Measurements from ENCODE around the gene TPP2.

Gene TPP2

GRCh38 chr13:102596147-102597028 lies at the start of gene TPP2:
TPP2 (plus strand) TSS chr13:102596986; CDS start chr13:102597039, 53 bp downstream.
- peak; percentile 94 to 99 (median 96) for DNase-seq (ENCODE audit: low read depth in 2 of 3, low spot score in 2 of 3)

- no peak for DNase-seq (ENCODE audit: low read depth in 2 of 3, low spot score in 2 of 3)
Observed at GRCh38 chr13:102548811-102549210, 48.0 kb upstream of the TPP2 start.

- DNase-seq (ENCODE audit: low read depth in 2 of 3, low spot score in 2 of 3): no peak
Observed at GRCh38 chr13:102550507-102550906, 46.3 kb upstream of the TPP2 start.

GRCh38 chr13:102555914-102556553 lies 40.8 kb upstream of the TPP2 start:
- DNase-seq (ENCODE audit: low read depth in 2 of 3, low spot score in 2 of 3): no peak

- no peak for DNase-seq (ENCODE audit: low read depth in 2 of 3, low spot score in 2 of 3)
Observed at GRCh38 chr13:102556806-102557205, 40.0 kb upstream of the TPP2 start.

- no peak for DNase-seq (ENCODE audit: low read depth in 2 of 3, low spot score in 2 of 3)
Observed at GRCh38 chr13:102558029-102558428, 38.8 kb upstream of the TPP2 start.

GRCh38 chr13:102561933-102562332 lies 34.9 kb upstream of the TPP2 start:
- DNase-seq (ENCODE audit: low read depth in 2 of 3, low spot score in 2 of 3): no peak

GRCh38 chr13:102563267-102563666 lies 33.5 kb upstream of the TPP2 start:
- DNase-seq (ENCODE audit: low read depth in 2 of 3, low spot score in 2 of 3): no peak

GRCh38 chr13:102564564-102564963 lies 32.2 kb upstream of the TPP2 start:
- DNase-seq (ENCODE audit: low read depth in 2 of 3, low spot score in 2 of 3): no peak

- no peak for DNase-seq (ENCODE audit: low read depth in 2 of 3, low spot score in 2 of 3)
Observed at GRCh38 chr13:102566513-102566912, 30.3 kb upstream of the TPP2 start.

GRCh38 chr13:102567857-102568256 lies 28.9 kb upstream of the TPP2 start:
- DNase-seq (ENCODE audit: low read depth in 2 of 3, low spot score in 2 of 3): no peak

GRCh38 chr13:102569488-102569887 lies 27.3 kb upstream of the TPP2 start:
- no peak for DNase-seq (ENCODE audit: low read depth in 2 of 3, low spot score in 2 of 3)

- no peak for DNase-seq (ENCODE audit: low read depth in 2 of 3, low spot score in 2 of 3)
Observed at GRCh38 chr13:102571075-102571474, 25.7 kb upstream of the TPP2 start.

- DNase-seq (ENCODE audit: low read depth in 2 of 3, low spot score in 2 of 3): no peak
Observed at GRCh38 chr13:102572323-102572722, 24.5 kb upstream of the TPP2 start.

- DNase-seq (ENCODE audit: low read depth in 2 of 3, low spot score in 2 of 3): no peak
Observed at GRCh38 chr13:102580552-102581169, 16.1 kb upstream of the TPP2 start.

GRCh38 chr13:102582256-102582655 lies 14.5 kb upstream of the TPP2 start:
- no peak for DNase-seq (ENCODE audit: low read depth in 2 of 3, low spot score in 2 of 3)

- DNase-seq (ENCODE audit: low read depth in 2 of 3, low spot score in 2 of 3): no peak
Observed at GRCh38 chr13:102584434-102584833, 12.4 kb upstream of the TPP2 start.

- DNase-seq (ENCODE audit: low read depth in 2 of 3, low spot score in 2 of 3): no peak
Observed at GRCh38 chr13:102586615-102587014, 10.2 kb upstream of the TPP2 start.

GRCh38 chr13:102587916-102588315 lies 8.9 kb upstream of the TPP2 start:
- DNase-seq (ENCODE audit: low read depth in 2 of 3, low spot score in 2 of 3): no peak

GRCh38 chr13:102589301-102589822 lies 7.4 kb upstream of the TPP2 start:
- no peak for DNase-seq (ENCODE audit: low read depth in 2 of 3, low spot score in 2 of 3)

- DNase-seq (ENCODE audit: low read depth in 2 of 3, low spot score in 2 of 3): peak; percentile 50 to 52 (median 52)
Observed at GRCh38 chr13:102591988-102592781, 4.6 kb upstream of the TPP2 start.
